HEK293 (cell line): Measurements from ENCODE around the gene NRIP1.

ENCODE experiments used
- CTCF ChIP-seq: fragments of 450-650 bp; formaldehyde crosslinking; IDR thresholded peaks from 2 replicates; pipeline ENCODE4 v1.5.1; 2016; ENCODE audit warnings: missing biosample characterization, missing genetic modification characterization
- PATZ1 ChIP-seq: fragments of 450-650 bp; formaldehyde crosslinking; IDR thresholded peaks from 2 replicates; pipeline ENCODE4 v1.5.1; 2016; ENCODE audit warnings: missing biosample characterization, missing genetic modification characterization
- REST ChIP-seq: fragments of 450-650 bp; formaldehyde crosslinking; IDR thresholded peaks from 2 replicates; pipeline ENCODE4 v1.5.1; 2016; ENCODE audit warnings: missing biosample characterization, missing genetic modification characterization
- SP2 ChIP-seq: fragments of 450-650 bp; formaldehyde crosslinking; IDR thresholded peaks from 2 replicates; pipeline ENCODE4 v1.5.1; 2016; ENCODE audit warnings: missing biosample characterization, missing genetic modification characterization
- ZBTB17 ChIP-seq: fragments of 450-650 bp; formaldehyde crosslinking; IDR thresholded peaks from 2 replicates; pipeline ENCODE4 v1.5.1; 2016; ENCODE audit warnings: missing biosample characterization, missing genetic modification characterization
- ZFP3 ChIP-seq: fragments of 450-650 bp; formaldehyde crosslinking; IDR thresholded peaks from 2 replicates; pipeline ENCODE4 v1.5.1; 2016; ENCODE audit warnings: low read depth, missing biosample characterization, missing genetic modification characterization
- ZNF114 ChIP-seq: fragments of 450-650 bp; formaldehyde crosslinking; IDR thresholded peaks from 2 replicates; pipeline ENCODE4 v1.5.0; 2017; ENCODE audit warnings: missing biosample characterization, missing genetic modification characterization
- ZNF398 ChIP-seq: fragments of 450-650 bp; formaldehyde crosslinking; IDR thresholded peaks from 2 replicates; pipeline ENCODE4 v1.5.1; 2017; ENCODE audit warnings: missing biosample characterization, missing genetic modification characterization
- ZNF585B ChIP-seq: fragments of 450-650 bp; formaldehyde crosslinking; IDR thresholded peaks from 2 replicates; pipeline ENCODE4 v1.5.1; 2016; ENCODE audit warnings: missing biosample characterization, missing genetic modification characterization

GRCh38 chr21:15054089-15054488 lies 10.7 kb downstream of the NRIP1 start:
- TF ChIP-seq SP2 (tag by site-specific recombination): no peak
- no peak for TF ChIP-seq REST (tag by site-specific recombination)
- no peak for TF ChIP-seq ZFP3
- TF ChIP-seq ZNF585B (tag by site-specific recombination): no peak
- no peak for TF ChIP-seq CTCF
- TF ChIP-seq PATZ1 (tag by site-specific recombination): no peak
- TF ChIP-seq ZBTB17: no peak
- TF ChIP-seq ZNF114 (tag by site-specific recombination): no peak
- no peak for TF ChIP-seq ZNF398
